H1 (cell line): ENCODE data around the gene APLP1. TPM values are rescaled to one million over a fixed set of nuclear protein-coding genes. Genes with fewer than 3 reads are reported as not detected.

Experiments
- CTCF ChIP-seq, 3 experiments: IDR thresholded peaks; 1 replicate in 2 of 3; 2 replicates in 1 of 3; pipeline versions ENCODE4 v1.5.1 to v1.6.1; 2011; ENCODE audit warnings: low read length in 3 of 3, mild to moderate bottlenecking in 3 of 3, inconsistent platforms in 2 of 3, low read depth in 1 of 3, moderate library complexity in 1 of 3; ENCODE audit not compliant: insufficient read depth in 1 of 3; ENCODE audit errors: control extremely low read depth in 1 of 3
- polyA plus RNA-seq, 7 experiments: library from polyadenylated mRNA; depleted of rRNA in 3 of 7; stranded (reverse) in 5 of 7; unstranded in 2 of 7; fragments of >200 nt in 5 of 7; fragments of 200-250 nt in 2 of 7; gene quantifications; 1 replicate in 5 of 7; 2 replicates in 1 of 7; 4 replicates in 1 of 7; pipeline versions ENCODE4 v1.2.1 to v1.2.3, GENCODE V29; 2011 to 2013; ENCODE audit warnings: missing spikeins in 2 of 7, mixed read lengths in 2 of 7
- total RNA-seq: library from RNA; stranded (reverse); fragmentation: NEBNext Ultra II Directional; extraction: Animal tissue kit (Norgen Biotek cat#: 25700); gene quantifications from 2 replicates; pipeline ENCODE4 v1.2.1, GENCODE V29; 2021

Gene APLP1
- total and polyA plus RNA-seq, 2 of the 8 experiments (the other 6 are each of a cell fraction or from before 2014, with no cell fraction given): 19.9 to 22.0 TPM

GRCh38 chr19:35870798-35871197, 2.4 kb downstream of the APLP1 start (continued):
- TF ChIP-seq CTCF (IDR thresholded peaks at IDR 0.05; ENCODE audit: control extremely low read depth in 1 of 3, insufficient read depth in 1 of 3, low read depth in 1 of 3, low read length in 3 of 3): peak in 2 of 3 experiments; percentile 54 to 69; a peak in 2 of 4 replicates
